ENCODE measurements around the gene STK39.
"Not testable (repeated sequence)": the region's sequence is repeated elsewhere in the genome, so short reads cannot be mapped to it uniquely, and the experiment has no call there.

STK39 gene

GRCh38 chr2:168132389-168132788 lies 115.0 kb downstream of the STK39 start:
- DNase-seq, result no peak

GRCh38 chr2:168130346-168130745 lies 117.0 kb downstream of the STK39 start:
- no peak for DNase-seq

GRCh38 chr2:168127371-168127770 lies 120.0 kb downstream of the STK39 start:
- DNase-seq, result no peak

- not testable (repeated sequence) for DNase-seq
These were observed 125.2 kb downstream of the STK39 start for GRCh38 chr2:168122210-168122609.

- no peak for DNase-seq
These were observed 126.7 kb downstream of the STK39 start for GRCh38 chr2:168120730-168121129.

GRCh38 chr2:168120310-168120709 lies 127.1 kb downstream of the STK39 start:
- no peak for DNase-seq

- no peak for DNase-seq
These were observed 127.8 kb downstream of the STK39 start for GRCh38 chr2:168119515-168120141.

- DNase-seq, result no peak
These were observed 128.5 kb downstream of the STK39 start for GRCh38 chr2:168118733-168119514.

GRCh38 chr2:168116448-168116847 lies 130.9 kb downstream of the STK39 start:
- DNase-seq, result no peak

- DNase-seq, result no peak
These were observed 132.8 kb downstream of the STK39 start for GRCh38 chr2:168114619-168115018.

GRCh38 chr2:168114040-168114439 lies 133.4 kb downstream of the STK39 start:
- no peak for DNase-seq

GRCh38 chr2:168107322-168107721 lies 140.1 kb downstream of the STK39 start:
- no peak for DNase-seq

- no peak for DNase-seq
These were observed 142.2 kb downstream of the STK39 start for GRCh38 chr2:168105127-168105683.

GRCh38 chr2:168097431-168097830 lies 150.0 kb downstream of the STK39 start:
- DNase-seq, result no peak

GRCh38 chr2:168096158-168096557 lies 151.2 kb downstream of the STK39 start:
- no peak for DNase-seq

- DNase-seq, result no peak
These were observed 155.4 kb downstream of the STK39 start for GRCh38 chr2:168091986-168092385.

GRCh38 chr2:168090366-168091135 lies 156.8 kb downstream of the STK39 start:
- no peak for DNase-seq

GRCh38 chr2:168089200-168089599 lies 158.2 kb downstream of the STK39 start:
- no peak for DNase-seq

- DNase-seq, result no peak
These were observed 160.0 kb downstream of the STK39 start for GRCh38 chr2:168087401-168087800.

GRCh38 chr2:168086851-168087250 lies 160.5 kb downstream of the STK39 start:
- no peak for DNase-seq

GRCh38 chr2:168085801-168086361 lies 161.5 kb downstream of the STK39 start:
- no peak for DNase-seq

GRCh38 chr2:168084288-168084687 lies 163.1 kb downstream of the STK39 start:
- no peak for DNase-seq

- not testable (repeated sequence) for DNase-seq
These were observed 165.9 kb downstream of the STK39 start for GRCh38 chr2:168081452-168081851.

Data from activated T-cell treated with anti-CD3 and anti-CD28 coated beads for 4 hours (primary cell).